LHCN-M2 (cell line): Measurements from ENCODE around the gene GLT8D1. TPM values are rescaled to one million over a fixed set of nuclear protein-coding genes. Genes with fewer than 3 reads are reported as not detected.
A peak's percentile ranks its signal among the peaks of the same experiment; 100 is the strongest.
"Not testable (repeated sequence)": the region's sequence is repeated elsewhere in the genome, so short reads cannot be mapped to it uniquely, and the experiment has no call there.

Experiments
- DNase-seq: peaks from one replicate; pipeline ENCODE4 v3.0.0-alpha.2; 2012; ENCODE audit warnings: low read depth
- total RNA-seq: library from RNA; depleted of rRNA; stranded (reverse); fragments of >200 nt; gene quantifications from 2 replicates; pipeline ENCODE4 v1.2.3, GENCODE V29; 2014; rRNA removed

Gene GLT8D1
- total RNA-seq, 1 experiment from 2014 or later, result 85.2 TPM

- DNase-seq, result no peak
Observed at GRCh38 chr3:52681596-52681995, 24.0 kb downstream of the GLT8D1 start.

GRCh38 chr3:52679811-52680210 is 25.8 kb downstream of the GLT8D1 start:
- no peak for DNase-seq

GRCh38 chr3:52679199-52679538 is 26.4 kb downstream of the GLT8D1 start:
- no peak for DNase-seq

- DNase-seq, result no peak
Observed at GRCh38 chr3:52678265-52679198, 27.1 kb downstream of the GLT8D1 start.

- not testable (repeated sequence) for DNase-seq
Observed at GRCh38 chr3:52676201-52676600, 29.4 kb downstream of the GLT8D1 start.

- no peak for DNase-seq
Observed at GRCh38 chr3:52671676-52672075, 33.9 kb downstream of the GLT8D1 start.

DNA sequence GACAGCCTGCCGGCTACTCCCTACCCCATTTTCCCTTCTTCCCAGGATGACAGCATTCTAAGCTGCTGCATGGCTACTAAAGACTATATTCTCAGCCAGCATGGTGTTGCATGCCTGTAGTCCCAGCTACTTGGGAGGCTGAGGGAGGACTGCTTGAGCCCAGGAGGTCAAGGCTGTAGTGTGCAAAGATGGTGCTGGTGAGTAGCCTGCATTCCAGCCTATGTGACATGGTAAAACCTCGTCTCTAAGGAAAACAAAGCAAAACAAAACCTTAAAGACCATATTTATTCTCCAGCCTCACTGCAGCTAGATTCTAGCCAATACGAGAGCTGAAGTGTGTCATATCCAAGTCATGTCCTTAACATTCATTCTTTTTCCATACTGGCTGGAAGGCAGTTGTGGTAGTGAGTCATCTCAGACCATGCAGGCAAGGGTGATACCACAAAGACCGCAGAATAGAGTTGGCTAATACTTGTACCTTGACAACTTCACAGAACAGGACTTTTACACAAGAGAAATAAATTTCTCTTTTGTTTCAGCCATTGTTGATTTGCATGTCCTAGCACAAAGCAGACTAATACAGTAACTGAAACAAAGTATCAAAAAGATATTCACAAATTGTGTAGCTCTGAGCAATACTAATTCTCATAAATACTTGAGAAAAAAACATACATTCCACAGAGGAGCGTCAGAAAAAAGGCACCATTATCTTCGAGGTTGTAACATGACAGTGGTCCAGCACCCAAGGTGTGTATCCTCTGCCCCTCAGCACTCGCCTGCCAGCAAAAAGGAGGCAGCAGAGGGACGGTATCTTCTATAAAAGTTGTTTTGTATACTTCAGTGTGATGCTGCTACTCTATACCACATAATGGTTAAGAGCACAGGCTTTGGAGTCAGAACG is 34.7 kb downstream of the GLT8D1 start:
- peak; percentile 100 for DNase-seq

DNA sequence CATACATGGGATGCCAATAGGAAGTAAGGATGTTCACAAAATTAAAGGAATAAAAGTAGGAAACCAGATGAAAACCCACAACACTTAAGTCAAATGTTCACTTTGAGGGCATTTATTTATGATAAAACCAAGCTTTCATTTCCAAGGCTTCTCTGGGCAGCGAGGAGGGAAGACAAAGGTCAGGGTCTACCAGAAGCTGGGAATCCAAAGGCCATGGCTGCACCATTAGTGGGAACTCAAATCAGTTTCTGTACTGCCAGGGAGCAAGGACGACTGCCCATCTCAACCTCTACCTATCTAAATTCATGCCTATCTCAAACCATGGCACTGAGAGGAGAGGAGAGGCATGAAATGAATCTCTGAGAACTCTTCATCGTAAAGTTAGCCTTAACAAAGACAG is 42.5 kb downstream of the GLT8D1 start:
- no peak for DNase-seq

- DNase-seq, result no peak
Observed at GRCh38 chr3:52660046-52660445, 45.5 kb downstream of the GLT8D1 start.

- no peak for DNase-seq
Observed at GRCh38 chr3:52655895-52656294, 49.7 kb downstream of the GLT8D1 start.

- DNase-seq, result no peak
Observed at GRCh38 chr3:52651592-52651991, 54.0 kb downstream of the GLT8D1 start.

DNA sequence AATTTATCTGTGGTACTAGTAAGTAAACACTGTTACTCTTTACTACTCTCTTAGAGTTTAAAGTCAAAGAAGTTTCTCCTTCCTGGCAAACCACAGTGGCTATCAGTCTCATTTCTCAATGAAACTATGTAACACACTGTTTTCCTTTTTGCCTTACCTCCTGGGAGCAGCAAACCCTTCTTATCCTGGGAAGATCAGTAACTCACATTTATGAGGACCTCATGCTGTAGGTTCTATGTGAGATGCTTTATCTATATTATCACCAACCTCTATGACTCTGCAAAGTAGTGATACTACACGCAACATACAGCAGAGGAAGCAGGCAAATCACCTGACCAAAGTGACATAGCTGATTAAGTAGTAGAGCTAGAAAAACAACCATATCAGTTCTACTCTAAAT is 55.2 kb downstream of the GLT8D1 start:
- DNase-seq, result no peak

DNA sequence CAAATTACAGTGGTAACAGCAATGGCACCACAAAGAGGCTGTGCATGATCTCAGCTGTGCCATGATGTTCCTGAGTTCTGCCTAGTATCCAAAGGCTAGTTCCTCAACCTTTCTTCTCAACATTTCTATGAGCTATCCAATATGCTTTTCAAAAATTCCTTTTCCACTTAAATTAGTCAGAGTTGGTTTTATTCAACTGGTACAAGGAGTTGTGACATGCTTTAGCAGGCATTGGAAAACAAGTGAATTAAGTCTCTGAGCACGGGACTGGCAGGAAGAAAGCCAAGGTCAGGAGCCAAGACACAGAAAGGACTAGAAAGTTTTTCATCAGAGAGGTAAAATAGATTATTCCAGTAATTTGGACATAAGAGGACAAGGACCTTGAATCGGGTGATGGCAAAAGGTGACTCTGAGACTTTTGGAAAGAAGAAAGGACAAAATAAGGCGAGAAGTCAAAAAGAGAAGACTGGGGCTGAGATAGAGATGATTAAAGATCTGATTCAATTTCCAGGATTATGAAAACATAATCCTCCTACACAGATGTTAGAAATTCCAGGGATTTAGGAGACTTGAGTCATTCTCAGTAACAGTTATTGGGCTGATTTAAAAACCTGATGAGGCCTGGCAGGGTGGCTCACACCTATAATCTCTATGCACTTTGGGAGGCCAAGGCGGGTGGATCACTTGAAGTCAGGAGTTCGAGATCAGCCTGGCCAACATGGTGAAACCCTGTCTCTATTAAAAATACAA is 56.0 kb downstream of the GLT8D1 start:
- DNase-seq, result peak; percentile 61

- DNase-seq, result no peak
Observed at GRCh38 chr3:52645549-52645948, 60.0 kb downstream of the GLT8D1 start.

Other genes starting within 250 kb of the GLT8D1 start
- under 0.01 TPM in 1 of 2 replicates, not detected in the other for gene STAB1, start 210.5 kb downstream of the GLT8D1 start, total RNA-seq
- 118 and 133 TPM in 2 replicates for gene NT5DC2, start 171.9 kb downstream of the GLT8D1 start, total RNA-seq
- gene UQCC5, start 169.2 kb downstream of the GLT8D1 start, total RNA-seq, result 1.1 and 1.7 TPM in 2 replicates
- 58.0 and 65.4 TPM in 2 replicates for gene PBRM1, start 19.9 kb downstream of the GLT8D1 start, total RNA-seq
- gene GNL3, start 19.8 kb downstream of the GLT8D1 start, total RNA-seq, result 119 and 148 TPM in 2 replicates
- 187 and 265 TPM in 2 replicates for gene SPCS1, start 315 bp upstream of the GLT8D1 start, total RNA-seq
- 20.4 and 26.7 TPM in 2 replicates for gene NEK4, start 65.1 kb upstream of the GLT8D1 start, total RNA-seq
- gene ITIH1, start 71.8 kb upstream of the GLT8D1 start, total RNA-seq, result not detected in 2 replicates
- not detected in 2 replicates for gene ITIH3, start 89.0 kb upstream of the GLT8D1 start, total RNA-seq
- gene ITIH4, start 124.9 kb upstream of the GLT8D1 start, total RNA-seq, result 0.19 and 0.63 TPM in 2 replicates
- not detected in 2 replicates for gene MUSTN1, start 129.2 kb upstream of the GLT8D1 start, total RNA-seq
- 13.6 and 22.2 TPM in 2 replicates for gene STIMATE, start 191.8 kb upstream of the GLT8D1 start, total RNA-seq